Upper lobe of right lung (tissue), 1 donor: ENCODE results near the gene ATP6V0B. TPM values are rescaled to one million over a fixed set of nuclear protein-coding genes. Genes with fewer than 3 reads are reported as not detected.

Source experiments
- ATAC-seq: fragments of 200-7000 bp; cut with Tn5 transposase; one replicate; pipeline ENCODE4 v1.9.1; 2020; ENCODE audit warnings: mild to moderate bottlenecking, moderate library complexity
- DNase-seq: peaks from one replicate; pipeline ENCODE4 v3.0.0-alpha.2; 2020
- H3K27ac ChIP-seq: fragments of 200-600 bp; one replicate; pipeline ENCODE4 v1.8.0; 2022
- H3K27me3 ChIP-seq: fragments of 200-600 bp; one replicate; pipeline ENCODE4 v1.8.0; 2022; ENCODE audit warnings: mild to moderate bottlenecking
- H3K36me3 ChIP-seq: fragments of 200-600 bp; one replicate; pipeline ENCODE4 v1.8.0; 2022
- H3K4me1 ChIP-seq: fragments of 200-600 bp; one replicate; pipeline ENCODE4 v1.8.0; 2022
- H3K4me3 ChIP-seq: fragments of 200-600 bp; one replicate; pipeline ENCODE4 v1.8.0; 2022; ENCODE audit warnings: mild to moderate bottlenecking
- H3K9me3 ChIP-seq: fragments of 200-600 bp; one replicate; pipeline ENCODE4 v1.8.0; 2022
- intact Hi-C: fragments of 100-400 bp; cut with DNase I; formaldehyde crosslinking; loops from one replicate; pipeline ENCODE4 v1.11.0; 2022
- total RNA-seq: library from RNA; stranded (reverse); fragmentation: NEBNext Ultra II Directional; extraction: Animal tissue kit (Norgen Biotek cat#: 25700); gene quantifications from one replicate; pipeline ENCODE4 v1.2.1, GENCODE V29; 2021
- TF ChIP-seq, protein P1 (sequence below): fragments of 200-600 bp; IDR thresholded peaks from one replicate; pipeline ENCODE4 v1.8.0; 2022; ENCODE audit warnings: antibody characterized with exemption
- donor health status: DM: no; HTN: yes; CAD: no; lungs with severe emphysema.

The ATP6V0B gene
- total RNA-seq, 1 donor from 2014 or later = 191 TPM

- intact Hi-C loops = no loop called here
Observed at GRCh38 chr1:44015206-44015605, 40.4 kb downstream of the ATP6V0B start.

GRCh38 chr1:44016041-44016889 lies 41.5 kb downstream of the ATP6V0B start:
- DNase-seq = no peak

More at GRCh38 chr1:44015206-44015605, 40.4 kb downstream of the ATP6V0B start:
- no peak for DNase-seq
- TF ChIP-seq, protein P1, sequence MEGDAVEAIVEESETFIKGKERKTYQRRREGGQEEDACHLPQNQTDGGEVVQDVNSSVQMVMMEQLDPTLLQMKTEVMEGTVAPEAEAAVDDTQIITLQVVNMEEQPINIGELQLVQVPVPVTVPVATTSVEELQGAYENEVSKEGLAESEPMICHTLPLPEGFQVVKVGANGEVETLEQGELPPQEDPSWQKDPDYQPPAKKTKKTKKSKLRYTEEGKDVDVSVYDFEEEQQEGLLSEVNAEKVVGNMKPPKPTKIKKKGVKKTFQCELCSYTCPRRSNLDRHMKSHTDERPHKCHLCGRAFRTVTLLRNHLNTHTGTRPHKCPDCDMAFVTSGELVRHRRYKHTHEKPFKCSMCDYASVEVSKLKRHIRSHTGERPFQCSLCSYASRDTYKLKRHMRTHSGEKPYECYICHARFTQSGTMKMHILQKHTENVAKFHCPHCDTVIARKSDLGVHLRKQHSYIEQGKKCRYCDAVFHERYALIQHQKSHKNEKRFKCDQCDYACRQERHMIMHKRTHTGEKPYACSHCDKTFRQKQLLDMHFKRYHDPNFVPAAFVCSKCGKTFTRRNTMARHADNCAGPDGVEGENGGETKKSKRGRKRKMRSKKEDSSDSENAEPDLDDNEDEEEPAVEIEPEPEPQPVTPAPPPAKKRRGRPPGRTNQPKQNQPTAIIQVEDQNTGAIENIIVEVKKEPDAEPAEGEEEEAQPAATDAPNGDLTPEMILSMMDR = no peak
- H3K36me3 ChIP-seq = no peaks in the 10 kb centered on the region
- H3K27me3 ChIP-seq = no peaks in the 10 kb centered on the region
- H3K4me3 ChIP-seq = no peak overlapping the region
- ATAC-seq = no peak
- no peaks in the 10 kb centered on the region for H3K4me1 ChIP-seq
- no peaks in the 10 kb centered on the region for H3K9me3 ChIP-seq
- H3K27ac ChIP-seq = no peak overlapping the region

DNA sequence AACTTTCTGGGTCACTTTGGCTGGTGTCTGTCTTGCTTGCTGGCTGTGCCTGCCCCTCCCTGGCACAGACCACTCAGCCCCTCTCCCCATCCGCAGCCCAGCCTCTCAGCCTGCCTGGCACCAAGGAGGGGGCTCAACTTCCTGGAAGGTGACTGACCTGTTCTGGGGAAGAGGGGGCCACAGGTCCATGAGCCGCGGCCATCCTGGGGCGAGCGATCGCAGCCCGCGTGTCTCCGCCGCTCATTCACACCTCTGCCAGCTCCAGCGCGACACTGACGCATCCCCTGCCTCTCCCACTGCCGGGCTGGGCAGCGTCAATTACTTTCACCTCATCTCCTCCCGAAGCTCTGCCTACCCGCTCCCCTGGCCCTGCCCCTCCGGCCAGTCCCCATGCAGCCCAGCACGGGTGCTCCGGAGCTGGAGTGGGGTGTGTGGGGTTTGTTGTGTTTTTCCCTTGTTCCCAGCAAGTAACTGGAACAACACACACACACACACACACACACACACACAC lies 42.2 kb downstream of the ATP6V0B start:
- Histone ChIP-seq H3K4me1 (no peaks in the 10 kb centered on the region), H3K27me3 (no peaks in the 10 kb centered on the region), H3K36me3 (no peaks in the 10 kb centered on the region), H3K27ac (no peak overlapping the region), H3K4me3 (no peak overlapping the region), H3K9me3 (no peaks in the 10 kb centered on the region)
- intact Hi-C loops = no loop called here
- TF ChIP-seq, protein P1 = no peak
- DNase-seq (no peak), ATAC-seq (no peak)

More at GRCh38 chr1:44016041-44016889, 41.5 kb downstream of the ATP6V0B start:
- TF ChIP-seq, protein P1 = no peak
- intact Hi-C loops = no loop called here
- H3K4me1 ChIP-seq = no peaks in the 10 kb centered on the region
- no peak overlapping the region for H3K27ac ChIP-seq
- no peaks in the 10 kb centered on the region for H3K9me3 ChIP-seq
- H3K36me3 ChIP-seq = no peaks in the 10 kb centered on the region
- H3K27me3 ChIP-seq = no peaks in the 10 kb centered on the region
- no peak for ATAC-seq
- H3K4me3 ChIP-seq = no peak overlapping the region

- intact Hi-C loops = no loop called here
- TF ChIP-seq, protein P1 = no peak
- no peaks in the 10 kb centered on the region for H3K27me3 ChIP-seq
- no peaks in the 10 kb centered on the region for H3K4me1 ChIP-seq
- DNase-seq = no peak
- H3K4me3 ChIP-seq = no peak overlapping the region
- H3K27ac ChIP-seq = no peak overlapping the region
- ATAC-seq = no peak
- H3K9me3 ChIP-seq = no peaks in the 10 kb centered on the region
- no peaks in the 10 kb centered on the region for H3K36me3 ChIP-seq
Observed at GRCh38 chr1:44019466-44019948, 44.7 kb downstream of the ATP6V0B start.

DNA sequence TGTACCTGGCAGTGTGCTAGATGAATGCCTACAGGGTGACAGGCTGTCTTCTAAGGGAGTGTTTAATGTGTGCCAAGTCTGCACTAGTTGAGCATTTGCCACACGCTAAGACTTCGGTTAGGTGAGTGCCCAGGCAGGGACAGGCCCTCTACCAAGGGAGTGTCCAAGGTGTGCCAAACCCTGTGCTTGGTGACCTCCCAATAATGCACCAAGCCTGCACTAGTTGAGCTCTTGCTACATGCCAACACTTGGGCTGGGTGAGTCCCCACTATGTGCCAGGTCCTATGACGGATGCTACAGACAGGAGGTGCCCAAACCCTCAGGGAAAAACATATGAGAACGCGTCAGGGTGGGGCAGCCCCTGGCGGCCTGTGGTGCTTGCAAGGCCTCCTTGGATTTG lies 45.7 kb downstream of the ATP6V0B start:
- H3K27me3 ChIP-seq = no peaks in the 10 kb centered on the region
- TF ChIP-seq, protein P1 = no peak
- ATAC-seq (no peak), DNase-seq (no peak)
- no peaks in the 10 kb centered on the region for H3K36me3 ChIP-seq
- no peak overlapping the region for H3K27ac ChIP-seq
- H3K4me3 ChIP-seq = no peak overlapping the region
- intact Hi-C loops = no loop called here
- no peaks in the 10 kb centered on the region for H3K9me3 ChIP-seq
- H3K4me1 ChIP-seq = no peaks in the 10 kb centered on the region
